IPS-18a (cell line): Measurements from ENCODE around the gene TUFM.

Source experiments
- H3K27ac ChIP-seq: one replicate; pipeline ENCODE4 v1.5.1; 2013; ENCODE audit warnings: low read length
- H3K27me3 ChIP-seq: one replicate; pipeline ENCODE4 v1.6.1; 2013; ENCODE audit warnings: mild to moderate bottlenecking, low read length; ENCODE audit not compliant: control insufficient read depth, insufficient read depth
- H3K36me3 ChIP-seq: one replicate; pipeline ENCODE4 v1.6.1; 2013; ENCODE audit warnings: low read depth, low read length; ENCODE audit not compliant: control insufficient read depth
- H3K4me1 ChIP-seq: one replicate; pipeline ENCODE4 v1.6.1; 2013; ENCODE audit warnings: low read depth, low read length; ENCODE audit not compliant: control insufficient read depth
- H3K4me3 ChIP-seq: one replicate; pipeline ENCODE4 v1.5.1; 2013; ENCODE audit warnings: low read length
- H3K9ac ChIP-seq: one replicate; pipeline ENCODE4 v1.6.1; 2013; ENCODE audit warnings: mild to moderate bottlenecking, low read length, moderate library complexity
- H3K9me3 ChIP-seq: one replicate; pipeline ENCODE4 v1.6.1; 2013; ENCODE audit warnings: low read depth, low read length; ENCODE audit not compliant: control insufficient read depth

TUFM gene

DNA sequence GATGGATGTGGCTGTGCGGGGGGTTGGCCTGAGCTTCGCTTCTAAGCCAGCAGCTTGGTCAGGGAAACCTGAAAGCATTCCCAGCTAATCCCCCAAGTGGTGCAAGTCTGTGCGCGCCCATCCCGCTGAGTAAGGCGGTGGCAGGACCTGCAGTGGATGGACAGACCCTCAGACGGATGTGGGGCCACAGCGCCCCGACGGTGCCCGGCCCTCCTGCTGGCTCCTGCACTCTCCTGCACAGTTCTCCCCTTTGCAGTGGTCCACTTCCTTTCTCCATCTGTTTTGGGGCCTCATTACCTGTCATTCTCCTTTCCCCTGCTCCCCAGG is 34.4 kb upstream of the TUFM start:
- H3K4me3 ChIP-seq, result peak overlapping the region; percentile 71
- H3K9ac ChIP-seq, result peak overlapping the region; percentile 64

DNA sequence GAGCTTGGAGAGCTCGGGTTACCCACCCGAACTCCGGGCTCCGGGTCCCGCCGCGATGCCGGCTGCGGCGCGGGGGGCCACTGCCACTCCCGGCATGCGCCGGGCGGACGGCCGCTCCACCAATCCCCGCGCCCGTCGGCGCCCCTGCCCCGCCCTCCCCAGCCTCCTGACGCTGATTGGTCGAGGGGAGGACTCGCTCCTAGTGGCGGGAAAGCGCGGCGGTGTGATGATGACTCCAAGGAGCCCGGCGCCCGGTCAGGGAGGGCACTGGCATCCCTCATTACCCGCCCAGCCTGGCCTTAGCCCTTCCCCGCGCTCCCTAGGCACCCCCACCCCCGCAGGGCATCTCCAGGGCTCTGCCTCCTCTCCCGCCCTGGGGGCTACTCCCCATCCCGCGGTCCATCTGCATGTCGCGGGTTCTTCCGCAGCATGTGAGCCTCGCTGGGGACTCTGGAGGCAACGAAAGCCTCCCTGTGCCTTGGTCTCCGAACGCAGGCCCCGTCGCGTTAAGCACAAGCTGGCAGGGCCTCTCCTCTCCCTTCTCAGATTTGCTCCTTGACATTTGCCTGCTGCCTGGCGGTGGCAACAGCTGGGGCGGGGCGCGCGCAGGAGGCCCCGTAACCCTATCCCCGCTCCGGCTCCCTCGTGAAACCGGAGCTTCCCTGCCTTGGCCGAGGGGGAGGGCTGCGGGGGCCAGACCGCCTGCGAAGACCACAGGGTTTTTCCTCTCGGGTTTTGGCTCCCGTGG is 33.9 kb upstream of the TUFM start:
- peak overlapping the region; percentile 64 for H3K9ac ChIP-seq
- peak overlapping the region; percentile 54 for H3K27ac ChIP-seq
- no peaks in the 10 kb centered on the region for H3K36me3 ChIP-seq
- peaks cover 8% of the 10 kb centered on the region for H3K4me1 ChIP-seq
- no peaks in the 10 kb centered on the region for H3K9me3 ChIP-seq
- H3K27me3 ChIP-seq, result peaks cover 11% of the 10 kb centered on the region
- peak overlapping the region; percentile 71 for H3K4me3 ChIP-seq

More for the DNA sequence above, 34.4 kb upstream of the TUFM start:
- Histone ChIP-seq H3K9me3 (no peaks in the 10 kb centered on the region), H3K27ac (no peak overlapping the region), H3K36me3 (no peaks in the 10 kb centered on the region), H3K4me1 (peaks cover 8% of the 10 kb centered on the region), H3K27me3 (peaks cover 11% of the 10 kb centered on the region)

DNA sequence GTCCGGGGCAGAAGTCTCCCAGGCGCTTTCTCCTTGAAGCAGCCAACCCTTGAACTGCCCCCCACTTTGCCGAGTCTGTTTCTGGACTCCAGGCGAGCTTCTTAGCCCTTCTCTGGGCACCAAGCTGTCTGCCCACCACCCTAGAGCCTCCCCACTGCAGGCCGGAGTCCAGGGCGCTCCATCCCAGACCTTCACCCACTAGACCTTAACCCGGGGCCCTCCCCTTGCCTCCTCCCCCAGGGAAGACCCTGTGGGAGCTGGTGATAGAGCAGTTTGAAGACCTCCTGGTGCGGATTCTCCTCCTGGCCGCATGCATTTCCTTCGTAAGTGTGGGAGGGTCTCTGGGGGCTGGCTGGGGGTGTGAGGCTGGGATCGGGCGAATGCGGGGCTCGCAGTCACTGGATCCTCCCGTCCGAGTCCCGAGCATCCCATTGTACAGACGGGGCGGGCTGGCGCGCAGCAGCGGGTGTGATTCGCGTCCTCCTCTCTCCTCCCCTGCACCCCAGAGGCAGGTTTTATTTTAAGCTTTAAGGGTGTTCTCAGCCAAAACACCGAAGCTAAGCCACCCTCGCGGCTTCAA is 33.2 kb upstream of the TUFM start:
- peaks cover 1% of the 10 kb centered on the region for H3K36me3 ChIP-seq
- H3K27ac ChIP-seq, result no peak overlapping the region
- H3K9me3 ChIP-seq, result no peaks in the 10 kb centered on the region
- peaks cover 8% of the 10 kb centered on the region for H3K4me1 ChIP-seq
- H3K27me3 ChIP-seq, result peaks cover 11% of the 10 kb centered on the region
- peak overlapping the region; percentile 64 for H3K9ac ChIP-seq
- H3K4me3 ChIP-seq, result peak overlapping the region; percentile 71

DNA sequence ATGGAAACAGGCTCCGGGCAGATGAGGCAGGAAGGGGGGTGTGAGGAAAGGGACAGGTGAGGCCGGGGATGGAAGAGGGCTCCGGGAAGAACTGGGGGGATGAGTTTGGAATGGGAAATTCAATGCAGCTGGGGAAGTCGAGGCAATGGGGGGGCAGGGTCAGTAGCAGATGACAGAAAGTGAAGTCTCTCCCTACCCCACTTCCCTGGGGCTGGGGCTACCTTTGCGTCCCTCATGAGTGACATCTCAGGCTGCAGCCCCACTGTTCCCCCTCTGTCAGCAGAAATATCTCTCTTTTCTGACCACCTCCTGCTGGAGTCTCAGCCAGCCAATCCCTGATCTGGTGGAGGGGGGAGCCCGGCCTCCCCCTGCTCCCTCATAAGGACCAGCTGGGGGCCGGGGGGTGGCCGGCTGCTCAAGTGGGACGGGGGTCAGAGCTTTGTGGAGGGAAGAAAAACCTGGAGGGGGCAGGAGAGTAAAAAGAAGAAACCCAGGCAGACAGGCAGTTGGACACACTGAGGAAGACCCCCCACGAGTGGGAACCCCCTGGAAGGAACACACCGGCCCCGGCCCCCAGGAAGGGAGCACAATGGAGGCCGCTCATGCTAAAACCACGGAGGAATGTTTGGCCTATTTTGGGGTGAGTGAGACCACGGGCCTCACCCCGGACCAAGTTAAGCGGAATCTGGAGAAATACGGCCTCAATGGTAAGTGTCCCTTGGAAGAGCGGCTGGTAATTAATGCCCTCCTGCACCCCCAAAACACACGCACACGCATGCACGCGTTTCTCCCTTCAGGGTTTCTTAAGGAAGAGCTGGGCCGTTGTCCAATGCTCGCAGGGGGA is 32.2 kb upstream of the TUFM start, which contains the start of gene ATP2A1:
Gene ATP2A1, plus strand, starts transcription at position 406 of the 844 bp plus-strand sequence. Its CDS starts 184 bp downstream, at position 590.
- Histone ChIP-seq H3K9me3 (no peaks in the 10 kb centered on the region), H3K4me1 (peaks cover 7% of the 10 kb centered on the region), H3K36me3 (peaks cover 6% of the 10 kb centered on the region), H3K9ac (peak within 1 kb of the TSS; percentile 64), H3K27ac (no peak within 1 kb of the TSS), H3K4me3 (peak within 1 kb of the TSS; percentile 71), H3K27me3 (peaks cover 11% of the 10 kb centered on the region)

DNA sequence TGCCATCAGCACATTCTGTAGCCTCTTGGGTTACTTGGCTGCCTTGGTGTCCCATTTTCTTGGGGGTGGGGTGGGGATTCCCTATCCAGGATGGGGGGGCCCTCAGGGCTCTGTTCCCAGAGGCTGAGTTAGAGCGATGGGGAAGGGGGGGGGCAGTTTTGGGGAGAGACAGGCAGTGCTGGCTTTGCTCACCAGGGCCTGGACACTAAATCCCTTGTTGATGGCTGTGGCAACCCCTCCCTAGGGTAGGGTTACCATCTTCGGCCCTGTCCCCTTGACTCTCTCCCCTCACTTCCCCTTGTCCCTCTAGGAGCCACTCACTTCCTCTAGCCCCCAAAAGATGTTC is 31.5 kb upstream of the TUFM start:
- Histone ChIP-seq H3K36me3 (peaks cover 6% of the 10 kb centered on the region), H3K9me3 (no peaks in the 10 kb centered on the region), H3K27ac (no peak overlapping the region), H3K9ac (no peak overlapping the region), H3K4me3 (no peak overlapping the region), H3K4me1 (no peaks in the 10 kb centered on the region), H3K27me3 (peaks cover 11% of the 10 kb centered on the region)

DNA sequence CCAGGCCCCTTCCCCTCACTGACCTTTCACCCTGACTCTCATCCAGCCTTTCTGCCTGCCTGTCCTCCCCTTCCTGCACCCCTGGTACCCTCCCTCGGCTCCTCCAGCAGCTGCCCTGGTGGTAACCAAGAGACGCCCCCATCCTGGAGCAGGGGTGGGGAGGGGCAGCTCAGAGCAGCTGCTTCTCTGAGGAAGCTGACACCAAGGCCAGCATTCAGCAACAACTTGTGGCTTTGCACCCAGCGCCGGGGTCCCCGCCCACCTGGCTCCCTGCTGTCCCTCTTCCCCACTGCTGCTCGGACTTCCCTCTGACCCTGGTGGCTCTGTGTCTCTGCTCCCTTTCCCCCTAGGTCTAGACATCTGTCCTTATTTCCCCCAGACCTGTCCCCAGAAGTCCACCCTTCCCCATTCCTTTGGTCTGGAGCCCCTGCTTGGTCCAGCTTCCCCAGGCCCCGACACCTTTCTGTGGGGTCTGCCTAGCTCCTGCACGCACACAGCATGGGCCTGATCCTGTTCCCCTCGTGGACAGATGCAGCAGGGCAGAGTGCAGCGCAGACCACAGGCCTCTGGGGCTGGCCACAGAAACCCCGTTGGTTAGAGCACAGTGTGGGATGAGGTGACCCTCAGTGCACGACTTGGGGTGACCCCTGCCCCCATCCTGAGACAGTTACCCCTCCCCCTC is 31.0 kb upstream of the TUFM start:
- Histone ChIP-seq H3K27me3 (peaks cover 11% of the 10 kb centered on the region), H3K4me3 (no peak overlapping the region), H3K9me3 (no peaks in the 10 kb centered on the region), H3K4me1 (no peaks in the 10 kb centered on the region), H3K27ac (no peak overlapping the region), H3K36me3 (peaks cover 6% of the 10 kb centered on the region), H3K9ac (no peak overlapping the region)

DNA sequence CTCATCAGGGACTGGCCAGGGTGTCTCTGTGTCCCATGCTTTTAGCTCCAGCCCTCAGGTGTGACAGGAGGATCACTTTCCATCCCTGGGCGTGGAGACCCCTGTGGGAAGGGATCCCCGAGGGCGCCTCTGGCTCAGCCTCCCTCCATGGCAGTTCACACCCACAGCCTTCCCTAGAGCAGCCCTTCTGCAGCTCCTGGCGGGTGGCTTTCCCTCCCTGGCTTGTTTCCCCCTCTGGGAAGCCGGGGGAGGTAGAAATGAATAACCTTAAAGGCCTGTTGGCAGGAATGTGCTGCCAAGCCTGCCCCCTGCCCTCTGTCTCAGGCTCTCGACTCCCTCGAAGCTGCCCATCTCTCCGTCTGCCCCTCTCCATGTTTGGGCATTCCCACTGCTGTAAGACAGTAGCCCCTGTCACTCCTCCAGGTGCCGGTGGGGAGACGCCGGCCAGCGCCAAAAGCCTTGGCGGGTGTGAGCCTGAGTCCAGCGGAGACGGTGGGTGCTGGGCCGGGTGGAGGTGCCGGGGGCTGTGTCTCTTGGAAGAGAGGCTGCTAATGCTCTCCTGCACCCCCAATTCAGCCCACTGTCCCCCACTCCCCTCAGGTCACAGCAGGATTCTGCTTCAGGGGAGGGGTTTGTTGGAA is 30.0 kb upstream of the TUFM start:
- H3K9ac ChIP-seq, result no peak overlapping the region
- H3K4me3 ChIP-seq, result no peak overlapping the region
- H3K36me3 ChIP-seq, result peaks cover 9% of the 10 kb centered on the region
- no peaks in the 10 kb centered on the region for H3K9me3 ChIP-seq
- H3K4me1 ChIP-seq, result no peaks in the 10 kb centered on the region
- H3K27ac ChIP-seq, result no peak overlapping the region
- H3K27me3 ChIP-seq, result peaks cover 7% of the 10 kb centered on the region

DNA sequence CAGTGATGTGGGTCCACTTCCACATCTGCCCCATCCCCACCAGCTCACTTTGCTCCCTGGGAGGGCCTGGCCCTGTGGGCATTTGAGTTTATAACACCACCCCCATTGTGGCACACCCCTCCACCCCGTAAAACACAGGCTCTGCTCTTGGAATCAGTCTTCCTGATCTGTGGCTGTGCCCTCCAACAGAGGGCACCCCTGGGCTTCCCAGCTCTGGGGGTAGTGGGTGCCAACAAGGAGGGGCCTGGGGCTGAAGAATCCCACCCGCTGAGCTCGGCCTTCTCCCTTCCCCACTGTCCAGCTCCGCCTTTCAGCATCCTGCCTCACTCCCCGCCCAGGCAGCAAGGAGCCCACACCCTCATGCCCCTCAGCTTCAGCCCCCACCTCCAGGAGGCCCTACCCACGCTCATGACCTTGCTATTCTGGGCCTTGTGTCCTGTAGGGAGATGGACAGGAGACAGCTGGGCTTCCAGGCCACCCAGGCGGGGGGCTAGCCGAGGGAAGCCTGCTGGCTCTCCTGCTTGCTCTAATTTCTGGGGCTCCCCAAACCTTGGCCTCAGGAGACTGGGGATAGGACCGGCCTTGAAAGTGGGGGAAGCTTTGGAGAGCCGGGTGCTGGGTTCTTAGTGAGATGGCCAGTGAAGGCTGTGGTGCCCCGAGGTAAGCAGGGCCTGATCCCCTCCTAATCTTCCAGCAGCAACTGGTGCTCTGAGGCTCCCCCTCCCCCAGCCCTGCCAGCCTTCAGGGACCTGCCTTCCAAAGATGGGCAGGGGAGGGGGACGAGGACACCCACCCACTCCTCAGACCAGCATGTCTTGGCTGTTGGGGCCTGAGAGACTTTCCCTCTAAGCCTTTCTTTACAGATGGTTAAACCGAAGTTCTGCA is 29.2 kb upstream of the TUFM start:
- no peak overlapping the region for H3K9ac ChIP-seq
- no peaks in the 10 kb centered on the region for H3K27me3 ChIP-seq
- no peak overlapping the region for H3K27ac ChIP-seq
- peaks cover 9% of the 10 kb centered on the region for H3K36me3 ChIP-seq
- H3K4me3 ChIP-seq, result no peak overlapping the region
- no peaks in the 10 kb centered on the region for H3K4me1 ChIP-seq
- H3K9me3 ChIP-seq, result no peaks in the 10 kb centered on the region

DNA sequence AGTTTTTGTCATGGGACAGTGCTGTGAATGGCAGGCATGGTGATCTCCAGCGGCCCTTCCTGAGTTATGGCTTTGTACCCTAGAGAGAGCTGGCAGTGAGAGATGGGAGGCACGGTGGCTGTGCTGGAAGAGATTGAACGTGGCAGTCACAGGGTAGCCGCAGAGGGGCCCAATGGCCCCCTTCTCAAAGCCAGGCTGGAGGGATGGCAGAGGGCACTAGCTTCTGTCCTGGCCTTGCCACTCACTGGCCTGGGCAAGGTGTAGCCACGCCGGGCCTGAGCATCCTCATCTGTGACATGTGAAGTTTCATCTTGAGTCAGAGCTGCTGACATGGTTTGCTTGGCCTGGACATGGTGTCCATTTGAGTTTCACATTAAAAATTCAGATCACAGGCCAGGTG is 28.3 kb upstream of the TUFM start:
- no peaks in the 10 kb centered on the region for H3K9me3 ChIP-seq
- H3K4me1 ChIP-seq, result no peaks in the 10 kb centered on the region
- no peak overlapping the region for H3K4me3 ChIP-seq
- no peak overlapping the region for H3K27ac ChIP-seq
- H3K9ac ChIP-seq, result no peak overlapping the region
- no peaks in the 10 kb centered on the region for H3K27me3 ChIP-seq
- H3K36me3 ChIP-seq, result peaks cover 18% of the 10 kb centered on the region

DNA sequence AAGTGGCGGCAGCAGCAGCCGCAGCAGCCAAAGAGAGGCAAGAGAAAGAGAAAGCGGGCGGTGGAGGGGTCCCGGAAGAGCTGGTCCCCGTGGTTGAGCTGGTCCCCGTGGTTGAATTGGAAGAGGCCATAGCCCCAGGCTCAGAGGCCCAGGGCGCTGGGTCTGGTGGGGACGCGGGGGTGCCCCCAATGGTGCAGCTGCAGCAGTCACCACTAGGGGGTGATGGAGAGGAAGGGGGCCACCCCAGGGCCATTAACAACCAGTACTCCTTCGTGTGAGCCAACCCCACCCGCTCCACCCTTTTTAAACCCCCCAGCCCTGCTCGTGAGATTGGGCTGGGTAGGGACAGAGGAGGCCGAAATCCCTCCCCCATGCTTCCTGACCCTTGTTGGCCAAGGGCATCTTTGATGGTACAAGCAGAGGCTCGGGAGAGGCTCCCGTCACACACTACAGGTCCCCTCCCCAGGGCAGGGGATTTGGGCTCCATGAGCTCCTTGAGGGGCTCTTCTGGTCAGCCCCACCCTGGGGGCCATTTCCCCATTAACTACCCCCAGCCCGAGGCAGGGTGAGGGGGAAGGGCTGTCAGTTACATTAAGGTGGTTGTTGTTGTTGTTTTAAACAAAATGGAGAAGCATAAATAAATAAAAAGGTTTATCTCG is 27.5 kb upstream of the TUFM start:
- H3K27ac ChIP-seq, result no peak overlapping the region
- H3K9me3 ChIP-seq, result no peaks in the 10 kb centered on the region
- no peak overlapping the region for H3K4me3 ChIP-seq
- H3K27me3 ChIP-seq, result no peaks in the 10 kb centered on the region
- no peaks in the 10 kb centered on the region for H3K4me1 ChIP-seq
- H3K9ac ChIP-seq, result no peak overlapping the region
- H3K36me3 ChIP-seq, result peaks cover 25% of the 10 kb centered on the region
